ENCODE results near the gene HDHD2.

DNA sequence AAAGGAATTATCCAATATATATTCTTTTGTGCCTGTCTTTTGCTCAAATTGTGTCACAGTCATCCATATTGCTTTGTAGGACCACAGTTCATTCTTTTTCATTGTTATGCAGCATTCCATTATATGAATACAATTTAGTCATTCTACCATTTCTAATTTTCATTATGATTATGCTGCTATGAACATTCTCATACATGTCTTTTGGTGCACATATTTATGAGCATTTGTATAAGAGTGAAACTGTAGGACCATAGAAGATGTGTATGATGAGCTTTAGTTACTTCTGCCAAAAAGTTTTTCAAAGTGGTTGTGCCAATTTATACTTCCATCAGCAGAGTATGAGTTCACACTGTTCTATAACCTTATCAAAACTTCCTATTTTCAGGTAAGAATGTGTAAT lies 18.2 kb upstream of the HDHD2 start:
- TF ChIP-seq, protein P1, sequence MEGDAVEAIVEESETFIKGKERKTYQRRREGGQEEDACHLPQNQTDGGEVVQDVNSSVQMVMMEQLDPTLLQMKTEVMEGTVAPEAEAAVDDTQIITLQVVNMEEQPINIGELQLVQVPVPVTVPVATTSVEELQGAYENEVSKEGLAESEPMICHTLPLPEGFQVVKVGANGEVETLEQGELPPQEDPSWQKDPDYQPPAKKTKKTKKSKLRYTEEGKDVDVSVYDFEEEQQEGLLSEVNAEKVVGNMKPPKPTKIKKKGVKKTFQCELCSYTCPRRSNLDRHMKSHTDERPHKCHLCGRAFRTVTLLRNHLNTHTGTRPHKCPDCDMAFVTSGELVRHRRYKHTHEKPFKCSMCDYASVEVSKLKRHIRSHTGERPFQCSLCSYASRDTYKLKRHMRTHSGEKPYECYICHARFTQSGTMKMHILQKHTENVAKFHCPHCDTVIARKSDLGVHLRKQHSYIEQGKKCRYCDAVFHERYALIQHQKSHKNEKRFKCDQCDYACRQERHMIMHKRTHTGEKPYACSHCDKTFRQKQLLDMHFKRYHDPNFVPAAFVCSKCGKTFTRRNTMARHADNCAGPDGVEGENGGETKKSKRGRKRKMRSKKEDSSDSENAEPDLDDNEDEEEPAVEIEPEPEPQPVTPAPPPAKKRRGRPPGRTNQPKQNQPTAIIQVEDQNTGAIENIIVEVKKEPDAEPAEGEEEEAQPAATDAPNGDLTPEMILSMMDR (IDR thresholded peaks at IDR 0.05) = no peak
- TF ChIP-seq POLR2A (IDR thresholded peaks at IDR 0.05) = no peak
